HG02610 (cell line): Measurements from ENCODE around the gene INCA1.

ENCODE experiments used
- ATAC-seq: cut with Tn5 transposase; IDR thresholded peaks from one replicate; pipeline ENCODE4 v1.9.1; 2021; ENCODE audit warnings: mild to moderate bottlenecking, moderate library complexity; ENCODE audit not compliant: unreplicated experiment

Gene INCA1

GRCh38 chr17:4972322-4972721, 25.0 kb downstream of the INCA1 start:
- ATAC-seq, result no peak

DNA sequence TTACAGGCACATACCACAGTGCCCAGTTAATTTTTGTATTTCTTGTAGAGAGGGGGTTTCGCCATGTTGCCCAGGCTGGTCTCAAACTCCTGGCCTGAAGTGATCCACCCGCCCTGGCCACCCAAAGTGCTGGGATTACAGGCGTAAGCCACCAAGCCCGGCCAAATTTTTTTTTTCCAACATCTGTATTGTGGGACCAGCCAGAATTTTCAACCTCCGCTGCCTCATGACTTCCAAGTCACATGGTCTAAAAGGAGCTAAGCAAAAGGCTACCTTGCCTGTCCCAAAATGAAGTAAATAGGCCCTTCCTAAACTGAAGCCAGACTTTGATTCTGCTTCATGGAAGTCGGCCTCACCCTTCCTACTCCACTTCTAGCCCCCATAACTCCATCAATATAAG, 25.5 kb downstream of the INCA1 start:
- no peak for ATAC-seq

GRCh38 chr17:4970273-4970672, 27.0 kb downstream of the INCA1 start:
- ATAC-seq, result no peak

DNA sequence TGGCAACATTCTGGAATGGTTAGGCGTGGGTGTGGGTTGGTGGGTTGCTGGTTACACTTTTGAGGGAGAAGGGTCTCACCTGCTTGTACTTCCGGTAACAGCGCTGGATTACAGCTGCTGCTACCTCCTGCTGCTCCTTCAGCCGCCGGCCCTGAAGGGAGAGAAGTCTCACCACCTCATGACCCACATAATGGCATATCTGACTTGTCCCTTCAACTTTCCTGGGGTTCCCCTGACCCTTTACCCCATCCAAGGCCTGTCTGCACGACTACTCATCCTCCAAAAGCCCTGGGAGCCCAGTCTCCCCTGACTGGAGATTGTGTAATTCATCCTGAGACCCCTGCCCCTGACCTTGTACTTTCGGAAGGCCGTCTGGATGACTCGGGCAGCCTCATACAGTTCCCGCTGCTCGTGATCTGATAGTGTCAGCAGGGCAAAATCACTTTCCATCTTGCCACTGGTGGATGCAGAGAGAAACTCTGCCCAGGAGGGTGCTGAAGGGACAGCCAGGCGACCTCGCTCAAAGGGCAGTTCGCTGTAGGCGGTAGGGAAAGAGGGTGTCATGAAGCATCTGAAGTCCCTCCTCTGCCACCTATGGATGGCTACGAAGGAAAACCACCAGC, 27.7 kb downstream of the INCA1 start:
- no peak for ATAC-seq

GRCh38 chr17:4969047-4969550, 28.2 kb downstream of the INCA1 start:
- ATAC-seq, result no peak

GRCh38 chr17:4968486-4969046, 28.8 kb downstream of the INCA1 start:
- no peak for ATAC-seq

- peak; percentile 50 for ATAC-seq
Observed at GRCh38 chr17:4967539-4968485, 29.5 kb downstream of the INCA1 start, which contains the start of gene SPAG7. Gene SPAG7 (minus strand): TSS chr17:4967817. CDS start chr17:4967804, 13 bp downstream.

GRCh38 chr17:4966844-4967538, 30.3 kb downstream of the INCA1 start:
- ATAC-seq, result peak; percentile 76

DNA sequence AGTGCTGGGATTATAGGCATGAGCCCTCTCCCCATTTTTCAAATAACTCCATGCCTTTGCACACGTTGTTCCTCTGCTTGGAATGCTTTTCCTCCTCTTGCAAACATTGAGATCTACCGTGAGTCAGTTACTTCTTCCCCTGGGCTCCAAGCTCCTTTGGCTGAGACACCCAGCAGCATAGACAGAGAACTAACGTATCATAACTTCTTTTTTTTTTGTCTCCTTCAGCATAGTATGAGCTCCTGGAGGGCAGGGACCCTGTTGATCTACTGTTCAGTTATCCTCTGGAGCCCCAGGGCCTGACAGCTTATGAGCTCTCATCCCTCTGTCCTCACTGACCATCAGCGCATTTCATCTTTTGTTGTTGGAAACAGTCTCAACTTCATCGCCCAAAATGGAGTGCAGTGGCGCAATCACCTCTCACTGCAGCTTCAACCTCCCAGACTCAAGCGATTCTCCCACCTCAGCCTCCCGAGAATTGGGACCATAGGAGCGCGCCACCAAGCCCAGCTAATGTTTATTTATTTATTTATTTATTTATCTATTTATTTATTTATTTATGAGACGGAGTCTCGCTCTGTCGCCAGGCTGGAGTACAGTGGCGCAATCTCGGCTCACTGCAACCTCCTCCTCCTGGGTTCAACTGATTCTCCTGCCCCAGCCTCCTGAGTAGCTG, 31.9 kb downstream of the INCA1 start:
- no peak for ATAC-seq

DNA sequence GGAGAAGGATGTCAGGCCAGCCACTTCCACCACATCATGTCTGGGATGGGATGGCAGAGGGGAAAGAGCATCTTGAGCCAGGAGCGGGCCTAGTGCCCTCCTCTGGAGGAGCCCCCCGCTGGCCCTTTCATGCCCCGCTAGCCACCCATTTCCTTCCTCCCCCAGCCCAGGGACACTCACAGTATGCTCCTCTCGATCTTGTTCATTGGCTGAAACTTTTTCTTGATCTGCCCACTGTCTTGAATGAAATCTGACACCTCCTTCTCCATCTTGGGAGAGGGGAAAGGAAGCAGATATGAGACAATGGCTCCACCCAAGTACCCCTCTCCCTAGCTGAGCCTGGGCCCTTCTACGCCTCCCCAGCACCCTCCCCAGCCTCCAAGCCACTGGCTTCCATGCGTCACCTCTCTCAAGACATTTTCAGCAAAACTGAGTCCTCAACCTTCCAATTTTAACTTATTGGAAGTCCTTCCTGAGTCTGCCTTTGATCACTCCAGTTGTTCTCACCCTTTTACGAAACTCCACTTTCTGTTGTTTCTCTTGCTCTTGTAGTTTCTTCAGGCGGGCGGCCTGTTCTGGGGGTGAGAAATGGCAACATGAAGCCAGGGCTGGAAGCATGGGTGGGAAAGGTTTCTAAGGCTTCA, 36.9 kb downstream of the INCA1 start:
- ATAC-seq, result no peak

DNA sequence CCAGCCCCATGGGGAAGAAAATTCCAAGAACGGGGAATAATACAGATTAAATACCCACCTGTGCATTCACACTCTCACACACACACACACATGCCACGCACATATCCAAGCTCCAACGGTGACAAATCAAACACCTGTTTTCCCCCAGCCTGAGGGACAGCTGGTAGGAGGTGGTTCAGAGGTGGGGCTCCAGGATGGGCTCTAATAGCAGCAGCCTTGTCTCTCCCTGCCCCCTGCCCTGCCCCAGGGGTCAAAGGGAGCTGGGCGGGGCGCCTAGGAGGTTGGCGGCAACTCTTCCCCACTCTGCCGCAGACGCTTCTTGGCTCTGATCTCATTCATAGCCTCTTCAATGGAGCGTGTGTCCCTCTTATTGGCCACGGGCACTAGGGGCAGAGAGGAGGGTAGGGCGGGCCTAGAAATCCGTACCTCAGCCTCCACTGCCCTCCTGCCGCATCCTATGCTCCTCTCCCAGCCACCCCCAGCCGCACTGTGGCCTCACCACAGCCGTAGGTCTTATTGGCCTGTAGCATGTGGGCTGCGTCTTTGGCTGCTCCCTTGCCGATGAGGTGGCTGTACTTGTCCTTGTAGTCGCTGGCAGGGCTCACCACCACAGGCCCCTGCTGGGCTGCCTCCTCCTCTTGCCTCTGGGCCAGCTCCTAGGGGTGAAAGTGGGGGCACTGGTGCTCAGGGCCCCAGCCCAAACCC, 37.9 kb downstream of the INCA1 start:
- no peak for ATAC-seq

GRCh38 chr17:4958102-4958501, 39.2 kb downstream of the INCA1 start:
- ATAC-seq, result no peak

- ATAC-seq, result no peak
Observed at GRCh38 chr17:4956493-4957061, 40.7 kb downstream of the INCA1 start.

- no peak for ATAC-seq
Observed at GRCh38 chr17:4955091-4955490, 42.2 kb downstream of the INCA1 start.

DNA sequence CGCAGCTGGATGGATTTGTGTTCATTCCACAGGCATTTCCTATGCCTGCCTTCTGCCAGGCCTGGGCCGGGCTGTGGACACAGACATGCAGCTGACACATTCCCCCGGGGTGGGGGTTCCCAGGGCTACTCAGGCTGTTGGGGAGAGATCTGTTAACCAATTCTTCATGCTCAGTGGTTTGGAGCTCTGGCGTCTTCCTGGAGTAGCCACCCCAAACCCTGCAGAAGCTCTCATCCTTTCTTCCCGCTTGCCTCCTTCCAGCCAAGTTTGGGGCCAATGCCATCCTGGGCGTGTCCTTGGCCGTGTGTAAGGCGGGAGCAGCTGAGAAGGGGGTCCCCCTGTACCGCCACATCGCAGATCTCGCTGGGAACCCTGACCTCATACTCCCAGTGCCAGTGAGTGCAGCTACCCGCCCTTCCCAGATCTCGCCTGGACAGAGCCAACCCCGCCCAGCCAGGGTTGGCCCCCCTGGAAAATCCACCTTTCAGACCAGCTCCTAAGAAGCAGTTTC, 43.8 kb downstream of the INCA1 start:
- no peak for ATAC-seq

DNA sequence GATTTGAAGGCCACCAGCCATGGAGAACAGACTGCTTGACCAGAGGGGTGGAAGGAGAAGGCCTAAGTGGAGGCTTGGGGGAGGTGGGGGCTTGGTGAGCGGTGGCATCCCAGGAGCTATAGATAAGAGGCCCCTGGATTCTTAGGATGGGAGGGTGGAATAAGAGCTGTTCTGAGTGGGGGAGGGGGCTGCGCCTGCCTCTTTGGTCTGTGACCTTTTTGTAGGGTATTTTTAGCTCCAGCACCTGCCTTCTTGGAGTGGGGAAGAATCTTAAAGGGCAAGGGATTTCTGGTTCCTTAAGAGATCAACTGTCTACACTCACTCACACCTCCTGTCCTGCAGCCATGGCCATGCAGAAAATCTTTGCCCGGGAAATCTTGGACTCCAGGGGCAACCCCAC, 45.8 kb downstream of the INCA1 start:
- ATAC-seq, result no peak

DNA sequence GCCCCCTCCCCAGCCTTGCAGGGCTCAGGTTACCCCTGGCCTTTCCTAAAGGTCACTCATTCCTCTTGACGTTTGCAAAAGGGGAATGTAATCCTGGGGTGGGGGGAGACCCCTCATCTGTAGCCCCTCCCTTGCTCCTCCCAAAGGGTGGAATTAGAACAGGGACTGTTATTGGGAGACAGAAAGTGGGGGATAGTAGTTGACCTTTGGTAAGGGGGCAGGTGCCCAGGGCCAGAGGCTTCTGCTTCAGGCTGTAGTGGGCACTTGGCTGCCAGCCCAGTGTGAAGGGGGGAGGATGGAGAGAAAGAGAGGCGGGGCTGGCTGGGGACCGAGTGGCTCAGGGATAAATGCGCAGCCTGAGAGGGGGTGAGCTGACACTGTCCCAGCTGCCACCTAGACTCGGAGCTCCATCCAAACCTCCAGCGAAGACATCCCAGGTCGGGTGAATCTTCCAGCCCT, 46.5 kb downstream of the INCA1 start, which contains the start of gene ENO3:
ENO3 (plus strand) TSS at position 374 of the 459 bp plus-strand sequence. CDS start 711 bp downstream, outside the sequence.
- ATAC-seq, result no peak

DNA sequence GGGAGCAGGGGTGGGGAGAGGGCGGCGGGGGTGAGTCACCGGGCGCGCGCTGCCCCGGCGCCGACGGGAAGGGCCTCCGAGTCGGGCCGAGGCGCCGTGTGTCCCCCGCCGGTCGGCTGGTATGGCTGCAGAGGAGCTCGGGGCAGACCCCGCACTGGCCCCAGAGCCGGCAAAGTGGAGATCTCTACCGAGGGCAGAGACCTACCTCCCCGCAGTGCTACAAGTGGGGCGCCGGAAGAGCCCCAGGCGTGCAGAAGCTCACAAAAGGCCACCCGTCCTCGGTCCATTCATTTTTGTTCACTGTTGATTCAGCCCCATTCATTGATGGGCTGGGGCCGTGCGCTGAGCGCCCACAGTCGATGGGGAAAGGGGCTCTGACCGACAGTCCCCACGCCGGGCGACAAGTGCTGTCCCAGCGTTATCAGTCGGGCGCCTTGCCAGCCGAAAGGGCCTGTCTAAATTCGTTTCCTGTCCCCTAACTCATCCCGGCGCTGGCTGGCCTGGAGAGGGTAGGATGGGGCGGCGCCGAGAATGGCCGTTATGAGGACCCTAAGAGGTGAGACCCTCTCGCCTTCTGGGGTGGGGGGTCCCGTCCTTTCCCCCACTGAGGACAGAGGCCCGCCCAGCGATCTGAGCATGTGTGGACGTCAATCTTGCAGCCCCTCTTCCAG, 47.1 kb downstream of the INCA1 start:
- ATAC-seq, result no peak
